HG02884 (cell line): Measurements from ENCODE around the gene PRMT5.
A peak's percentile ranks its signal among the peaks of the same experiment; 100 is the strongest.

Experiments
- ATAC-seq: cut with Tn5 transposase; IDR thresholded peaks from one replicate; pipeline ENCODE4 v1.9.1; 2021; ENCODE audit warnings: mild to moderate bottlenecking, moderate library complexity; ENCODE audit not compliant: unreplicated experiment

PRMT5 gene

GRCh38 chr14:22898302-22899090, 30.7 kb downstream of the PRMT5 start:
- ATAC-seq: no peak

DNA sequence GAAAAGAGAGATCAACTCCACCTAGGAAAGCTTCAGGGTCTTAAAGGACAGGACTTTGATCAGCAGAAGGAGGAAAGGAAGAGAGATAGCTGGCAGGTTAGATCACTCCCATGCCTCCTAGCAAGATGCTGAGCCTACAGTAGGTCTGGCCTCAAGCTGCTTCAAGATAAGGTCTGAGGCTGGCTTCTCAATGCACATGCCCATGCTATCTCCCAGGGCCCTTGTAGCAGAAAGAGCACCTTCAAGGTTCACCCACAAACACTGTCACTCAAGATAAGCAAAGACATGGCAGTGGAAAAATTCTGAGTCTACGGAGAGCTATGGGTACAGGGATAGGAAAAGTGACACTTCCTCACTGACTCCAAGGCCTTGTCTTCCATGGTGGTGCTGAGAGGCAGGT, 31.8 kb downstream of the PRMT5 start:
- no peak for ATAC-seq

- ATAC-seq: no peak
Observed at GRCh38 chr14:22896760-22897159, 32.4 kb downstream of the PRMT5 start.

- ATAC-seq: no peak
Observed at GRCh38 chr14:22896356-22896755, 32.8 kb downstream of the PRMT5 start.

DNA sequence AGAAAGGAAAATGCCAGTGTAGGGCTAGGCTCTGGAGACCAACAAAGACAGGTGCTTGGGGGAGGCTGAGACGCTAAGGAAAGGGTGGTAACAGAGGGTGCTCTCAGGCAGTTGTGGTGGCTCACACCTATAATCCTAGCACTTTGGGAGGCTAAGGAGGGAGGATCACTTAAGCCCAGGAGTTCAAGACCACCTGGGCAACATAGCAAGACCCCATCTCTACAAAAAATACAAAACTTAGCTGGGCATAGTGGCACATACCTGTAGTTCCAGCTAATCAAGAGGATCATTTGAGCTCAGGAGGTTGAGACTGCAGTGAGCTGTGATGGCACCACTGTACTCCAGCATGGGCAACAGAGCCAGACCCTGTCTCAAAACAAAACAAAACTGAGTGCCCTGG, 33.8 kb downstream of the PRMT5 start:
- no peak for ATAC-seq

DNA sequence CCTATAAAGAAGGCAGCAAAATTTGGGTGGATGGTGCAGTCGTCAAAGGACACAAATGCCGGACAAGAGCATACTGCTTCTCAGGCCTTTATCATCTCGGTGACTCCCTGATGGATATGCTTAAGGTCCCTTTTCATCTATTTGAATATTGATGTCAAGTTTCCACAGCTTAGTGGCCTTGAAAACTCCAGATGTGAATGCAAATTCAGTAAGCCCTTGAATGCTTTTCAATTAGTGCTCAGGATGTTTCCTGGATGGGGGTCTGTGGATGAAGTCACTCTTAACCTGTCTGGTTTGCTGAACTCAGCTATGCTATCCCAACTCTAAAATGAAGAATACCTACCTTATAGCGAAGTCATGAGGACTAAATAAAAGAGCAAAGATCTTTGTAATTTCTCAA, 35.5 kb downstream of the PRMT5 start:
- ATAC-seq: no peak

GRCh38 chr14:22892488-22892887, 36.7 kb downstream of the PRMT5 start:
- no peak for ATAC-seq

- no peak for ATAC-seq
Observed at GRCh38 chr14:22890416-22890815, 38.8 kb downstream of the PRMT5 start.

GRCh38 chr14:22888662-22889061, 40.5 kb downstream of the PRMT5 start:
- ATAC-seq: no peak

- ATAC-seq: peak; percentile 41
Observed at GRCh38 chr14:22887990-22888378, 41.2 kb downstream of the PRMT5 start.

DNA sequence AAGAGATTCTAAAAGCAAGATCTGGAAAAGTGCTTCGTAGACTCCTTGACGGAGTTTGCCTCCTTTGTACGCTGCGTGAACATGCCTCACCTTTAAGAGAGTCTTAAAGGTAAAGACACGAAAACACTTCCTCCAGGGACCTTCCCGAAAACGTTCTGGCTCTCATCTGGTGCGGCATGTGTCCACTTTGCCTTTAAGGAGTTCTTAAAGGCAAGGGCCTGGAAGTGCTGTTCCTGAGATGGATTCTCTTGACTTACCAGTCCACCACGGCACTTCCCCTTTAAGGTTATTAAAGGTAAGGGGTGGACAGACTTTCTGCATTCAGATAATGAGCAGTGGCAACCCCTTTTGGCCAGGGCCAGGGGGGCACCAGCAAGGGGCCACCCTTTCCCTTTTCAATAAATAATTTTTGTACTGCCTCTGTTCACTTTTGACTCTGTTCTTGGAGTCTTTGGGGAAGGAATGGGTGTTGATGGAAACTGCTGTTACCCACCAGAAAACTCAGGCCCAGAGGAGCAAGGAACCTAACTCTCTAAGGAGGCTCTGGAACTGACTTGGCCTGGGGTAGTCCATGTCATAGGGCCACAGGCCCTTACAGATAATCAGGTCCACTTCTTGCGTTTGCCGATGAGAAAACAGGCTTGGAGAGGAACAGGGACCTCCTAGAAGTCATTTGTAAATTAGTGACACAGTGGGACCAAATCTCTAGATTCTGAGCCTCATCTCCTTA, 41.8 kb downstream of the PRMT5 start:
- ATAC-seq: no peak

GRCh38 chr14:22886500-22887259, 42.5 kb downstream of the PRMT5 start:
- peak; percentile 41 for ATAC-seq

DNA sequence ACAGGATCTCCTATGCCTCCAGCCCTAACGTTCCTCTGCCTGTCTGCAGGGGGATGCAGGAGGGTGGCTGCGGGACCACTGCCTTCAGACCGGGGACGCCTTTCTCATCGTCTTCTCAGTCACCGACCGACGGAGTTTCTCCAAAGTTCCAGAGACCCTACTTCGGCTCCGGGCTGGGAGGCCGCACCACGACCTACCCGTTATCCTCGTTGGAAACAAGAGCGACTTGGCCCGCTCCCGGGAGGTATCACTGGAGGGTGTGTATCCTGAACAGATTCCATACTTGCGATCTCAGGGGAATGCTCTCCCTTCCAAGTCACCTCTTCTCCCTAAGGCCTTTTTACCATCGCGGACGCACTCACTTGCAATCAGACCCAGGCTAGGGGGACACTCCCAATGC, 43.2 kb downstream of the PRMT5 start:
- ATAC-seq: no peak

DNA sequence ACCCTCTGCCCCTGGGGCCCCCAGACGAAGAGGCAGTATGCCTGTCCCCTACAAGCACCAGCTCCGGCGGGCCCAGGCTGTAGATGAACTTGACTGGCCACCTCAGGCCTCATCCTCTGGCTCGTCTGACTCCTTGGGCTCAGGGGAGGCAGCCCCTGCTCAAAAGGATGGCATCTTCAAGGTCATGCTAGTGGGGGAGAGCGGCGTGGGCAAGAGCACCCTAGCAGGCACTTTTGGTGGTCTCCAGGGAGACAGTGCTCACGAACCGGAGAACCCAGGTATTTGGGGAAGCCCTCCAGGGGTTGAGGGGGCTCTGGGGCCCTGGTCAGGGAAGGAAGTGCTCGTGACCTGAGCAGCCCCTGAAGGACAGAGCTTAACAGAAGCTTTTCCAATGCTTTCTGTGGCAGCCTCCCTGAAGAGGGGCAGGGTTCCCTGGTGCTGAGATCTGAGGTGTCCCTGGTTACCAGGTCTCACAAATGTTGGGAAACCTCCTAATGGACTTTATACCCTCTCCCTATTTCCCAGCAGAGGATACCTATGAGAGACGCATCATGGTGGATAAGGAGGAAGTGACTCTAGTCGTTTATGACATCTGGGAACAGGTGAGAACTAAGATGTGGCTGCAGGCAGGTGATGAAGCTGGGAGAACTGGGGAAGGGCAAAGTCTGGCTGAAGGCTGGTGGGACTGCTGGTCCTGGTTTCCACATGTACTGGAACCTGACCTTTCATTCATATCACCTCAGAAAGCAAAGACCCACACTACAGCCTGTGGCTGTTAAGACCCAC, 44.2 kb downstream of the PRMT5 start:
- ATAC-seq: no peak

DNA sequence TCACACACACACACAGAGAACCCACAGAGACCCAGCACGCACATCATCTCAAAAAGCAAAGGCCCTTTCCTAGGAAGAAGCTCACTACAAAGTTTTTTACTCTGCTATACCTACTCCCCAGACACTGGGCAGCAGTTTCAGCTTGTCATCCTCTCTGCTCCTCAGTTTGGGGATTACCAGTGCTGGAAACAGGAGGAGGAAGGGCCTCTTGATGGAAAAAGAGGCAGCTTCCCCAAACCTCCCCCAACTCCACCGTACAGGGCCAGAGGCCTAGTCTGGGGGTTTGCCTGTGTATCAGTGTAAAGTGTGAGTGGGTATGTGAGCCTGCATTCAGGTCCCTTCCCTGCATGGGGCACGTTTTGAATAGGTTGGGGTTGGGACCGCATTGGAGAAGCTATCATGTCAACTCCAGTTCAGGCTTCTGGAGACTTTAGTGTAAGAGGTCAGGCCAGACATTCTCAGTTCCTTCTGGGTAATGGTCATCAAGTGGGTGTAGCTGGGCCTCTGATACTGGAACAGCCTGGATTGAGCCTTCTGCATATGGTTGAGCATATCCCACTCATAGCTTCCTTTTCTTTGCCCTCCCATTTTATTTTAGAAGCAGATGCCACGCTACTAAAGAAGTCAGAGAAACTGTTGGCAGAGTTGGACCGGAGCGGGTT, 45.0 kb downstream of the PRMT5 start:
- no peak for ATAC-seq

DNA sequence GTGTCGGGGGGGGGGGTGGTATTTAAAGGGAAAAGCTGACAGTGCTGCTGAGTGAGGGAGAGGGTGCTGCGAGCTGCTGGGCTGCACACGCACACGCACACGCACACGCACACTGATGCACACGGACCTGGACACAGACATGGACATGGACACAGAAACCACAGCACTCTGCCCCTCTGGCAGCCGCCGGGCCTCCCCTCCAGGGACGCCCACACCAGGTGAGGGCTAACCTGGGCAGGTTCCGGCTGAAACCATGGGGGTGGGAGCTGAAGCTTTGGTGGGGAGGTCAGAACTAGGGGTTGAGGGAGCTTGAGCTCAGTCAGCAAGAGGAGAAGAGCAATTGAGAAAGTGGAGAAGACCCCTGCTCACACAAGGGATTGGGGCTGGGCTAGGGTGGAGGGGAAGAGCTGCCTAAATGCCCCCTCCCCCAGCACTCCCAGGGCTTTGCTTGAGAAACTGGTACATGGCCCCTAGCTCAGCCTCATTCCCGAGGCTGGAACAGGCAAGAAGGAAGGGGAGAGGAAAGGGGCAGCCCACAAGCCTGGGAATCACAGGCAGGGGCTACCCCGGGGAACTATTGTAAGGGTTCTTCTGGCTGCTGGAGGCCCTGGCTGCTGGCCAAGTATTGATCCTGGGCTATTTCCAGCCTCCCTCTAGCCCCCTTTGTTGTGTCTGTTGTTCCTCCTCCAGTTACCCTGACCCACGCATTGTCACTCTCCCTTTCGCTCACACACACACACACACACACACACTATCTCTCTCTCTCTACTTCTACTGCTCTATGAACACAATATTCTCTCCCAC, 45.8 kb downstream of the PRMT5 start, which contains the start of gene REM2:
REM2 (plus strand) TSS at position 50 of the 804 bp plus-strand sequence; CDS start at position 116, 66 bp downstream.
- no peak for ATAC-seq

DNA sequence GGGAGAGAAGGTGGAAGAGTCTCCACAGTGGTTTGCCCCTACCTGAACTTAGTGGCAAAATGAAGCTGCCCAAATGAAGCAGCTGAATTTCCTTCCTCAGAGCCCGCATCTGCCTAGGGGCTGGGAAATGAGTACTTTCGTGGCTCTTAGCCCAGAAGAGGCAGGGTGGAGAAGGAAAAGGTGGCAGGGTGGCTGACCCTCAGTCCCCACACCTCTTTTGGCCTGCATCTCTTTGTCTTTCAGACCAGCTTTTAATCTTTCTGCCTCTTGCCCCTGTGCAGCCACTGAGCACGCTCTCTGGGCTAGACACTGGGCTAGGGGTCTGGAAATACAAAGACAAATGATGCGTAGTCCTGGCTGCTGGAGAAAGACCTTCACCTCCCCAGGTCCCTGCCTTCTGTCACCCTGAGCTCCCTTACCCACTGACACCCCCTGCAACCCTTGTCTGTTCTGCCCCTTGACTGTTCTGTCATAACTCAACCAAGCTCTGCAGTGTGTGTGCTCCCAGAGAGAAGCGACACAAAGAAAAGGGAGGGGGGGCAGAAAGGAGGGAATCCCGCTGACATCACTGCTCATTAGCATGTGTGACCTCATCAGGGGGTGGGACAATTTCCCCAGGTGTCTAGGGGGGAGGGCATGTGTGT, 46.5 kb downstream of the PRMT5 start:
- ATAC-seq: no peak

DNA sequence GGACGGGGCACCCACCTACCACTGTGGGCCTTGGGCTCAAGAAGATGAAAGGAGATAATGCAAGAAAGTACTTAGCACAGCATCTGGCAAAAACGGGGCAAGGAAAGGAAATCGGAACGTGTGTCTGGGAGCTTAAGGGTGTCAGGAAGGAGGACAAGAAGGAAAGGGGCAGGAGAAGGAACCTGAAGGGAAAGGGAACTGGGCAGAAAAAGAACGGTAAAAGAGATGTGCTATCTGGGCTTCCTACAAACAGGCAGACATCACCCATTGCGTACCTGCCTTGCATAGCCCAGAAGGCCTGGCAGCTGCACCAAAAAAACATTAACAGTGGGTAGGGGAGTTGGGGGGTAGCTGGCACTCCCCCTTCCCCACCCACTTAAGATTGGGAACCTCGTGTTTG, 47.1 kb downstream of the PRMT5 start:
- no peak for ATAC-seq
